SK-N-SH (cell line): ENCODE results near the gene QSOX1.

Source experiments
- CTCF ChIP-seq: fragments of 200-600 bp; sonication (generic); IDR thresholded peaks from 2 replicates; pipeline ENCODE4 v1.6.1; 2017; ENCODE audit warnings: antibody characterized with exemption, mild to moderate bottlenecking, moderate library complexity
- POLR2AphosphoS5 ChIP-seq: IDR thresholded peaks from 2 replicates; pipeline ENCODE4 v1.6.1; 2012; ENCODE audit warnings: low read depth, low read length
- REST ChIP-seq: IDR thresholded peaks from 2 replicates; pipeline ENCODE4 v1.6.1; 2012; ENCODE audit warnings: mild to moderate bottlenecking, low read depth, low read length, moderate library complexity
- TCF12 ChIP-seq: IDR thresholded peaks from 2 replicates; pipeline ENCODE4 v1.4.0; 2012
- USF2 ChIP-seq: fragments of 150-350 bp; IDR thresholded peaks from 2 replicates; pipeline ENCODE4 v1.6.1; 2017; ENCODE audit warnings: antibody characterized with exemption, low read length, low read depth, borderline replicate concordance
- ZBTB33 ChIP-seq: IDR thresholded peaks from 2 replicates; pipeline ENCODE4 v1.4.0; 2012; ENCODE audit warnings: low read depth, borderline replicate concordance
- TF ChIP-seq, protein P1 (sequence below): IDR thresholded peaks from 2 replicates; pipeline ENCODE4 v1.4.0; 2012; ENCODE audit warnings: low read depth

GRCh38 chr1:180112091-180112490 is 42.6 kb upstream of the QSOX1 start:
- TF ChIP-seq REST (no peak), TCF12 (no peak), CTCF (no peak), ZBTB33 (no peak), POLR2AphosphoS5 (no peak), USF2 (no peak)
- TF ChIP-seq, protein P1, sequence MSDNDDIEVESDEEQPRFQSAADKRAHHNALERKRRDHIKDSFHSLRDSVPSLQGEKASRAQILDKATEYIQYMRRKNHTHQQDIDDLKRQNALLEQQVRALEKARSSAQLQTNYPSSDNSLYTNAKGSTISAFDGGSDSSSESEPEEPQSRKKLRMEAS = no peak
